ENCODE data around the gene TADA3.

GRCh38 chr3:9837701-9838582 is 45.7 kb upstream of the TADA3 start:
- TF ChIP-seq CTCF (conservative IDR thresholded peaks at IDR 0.05; ENCODE audit: low read depth, low read length) = no peak
- no peak for TF ChIP-seq CEBPB (IDR thresholded peaks at IDR 0.05; ENCODE audit: low read depth, low read length)
- TF ChIP-seq SMC3 (IDR thresholded peaks at IDR 0.05; ENCODE audit: low read depth, low read length) = no peak

Data from IMR-90 (cell line).